Transverse colon (tissue), 4 donors: ENCODE measurements around the gene FOLR1.

Experiments
- CTCF ChIP-seq, 5 experiments: fragments of 200-600 bp in 3 of 5; fragments of 450-650 bp in 2 of 5; sonication (generic) in 3 of 5; IDR thresholded peaks; 1 replicate in 2 of 5; 2 replicates in 3 of 5; pipeline ENCODE4 v1.5.1; 2016 to 2017; ENCODE audit warnings: antibody characterized with exemption in 5 of 5, inconsistent platforms in 3 of 5, mild to moderate bottlenecking in 2 of 5, moderate library complexity in 1 of 5
- POLR2A ChIP-seq: fragments of 450-650 bp; IDR thresholded peaks from one replicate; pipeline ENCODE4 v1.6.1; 2016; ENCODE audit warnings: antibody characterized with exemption, mild to moderate bottlenecking, moderate library complexity
- POLR2AphosphoS5 ChIP-seq, 3 donors: sonication (generic); formaldehyde crosslinking; IDR thresholded peaks; one replicate each; pipeline ENCODE4 v1.6.1; 2016; ENCODE audit warnings: antibody characterized with exemption in 3 of 3

- TF ChIP-seq POLR2AphosphoS5 (IDR thresholded peaks at IDR 0.05) = no peak
- TF ChIP-seq CTCF (IDR thresholded peaks at IDR 0.05) = no peak
- no peak for TF ChIP-seq POLR2A
These were observed 17.2 kb downstream of the FOLR1 start for GRCh38 chr11:72209101-72209500.
